DOHH2 (cell line): ENCODE results near the gene GAREM1.

Experiments
- H3F3A ChIP-seq: fragments of 200-600 bp; sonication (generic), shearing (Covaris generic); 2 replicates; pipeline ENCODE4 v1.6.0; 2016; ENCODE audit warnings: antibody characterized with exemption, mild to moderate bottlenecking; ENCODE audit not compliant: control insufficient read depth, insufficient read depth
- H3K27ac ChIP-seq: fragments of 200-600 bp; sonication (generic); 2 replicates; pipeline ENCODE4 v1.5.1; 2014; ENCODE audit warnings: low read depth, mild to moderate bottlenecking, low read length, moderate library complexity
- H3K27me3 ChIP-seq: fragments of 200-600 bp; sonication (generic); 2 replicates; pipeline ENCODE4 v1.6.1; 2014; ENCODE audit warnings: mild to moderate bottlenecking, low read length, mixed read lengths; ENCODE audit not compliant: control insufficient read depth
- H3K36me3 ChIP-seq: fragments of 200-600 bp; sonication (generic); 2 replicates; pipeline ENCODE4 v1.6.1; 2014; ENCODE audit warnings: mild to moderate bottlenecking, low read length, moderate library complexity, mixed read lengths; ENCODE audit not compliant: control insufficient read depth
- H3K4me1 ChIP-seq: fragments of 200-600 bp; sonication (generic); 2 replicates; pipeline ENCODE4 v1.6.1; 2014; ENCODE audit warnings: mild to moderate bottlenecking, low read length, mixed read lengths; ENCODE audit not compliant: control insufficient read depth
- H3K4me2 ChIP-seq: fragments of 200-600 bp; sonication (generic); 2 replicates; pipeline ENCODE4 v1.6.0; 2014; ENCODE audit warnings: mild to moderate bottlenecking, low read length, moderate library complexity
- H3K4me3 ChIP-seq: fragments of 200-600 bp; sonication (generic); 2 replicates; pipeline ENCODE4 v1.5.1; 2014; ENCODE audit warnings: mild to moderate bottlenecking, low read length, mixed read lengths
- H3K79me2 ChIP-seq: fragments of 200-600 bp; sonication (generic); 2 replicates; pipeline ENCODE4 v1.6.1; 2014; ENCODE audit warnings: mild to moderate bottlenecking, low read length, mixed read lengths; ENCODE audit not compliant: control insufficient read depth
- H3K9me2 ChIP-seq: fragments of 200-600 bp; sonication (generic); replicated peaks from 2 replicates; pipeline ENCODE4 v1.6.1; 2014; ENCODE audit warnings: mild to moderate bottlenecking, low read length, mixed read lengths; ENCODE audit not compliant: control insufficient read depth
- H3K9me3 ChIP-seq: fragments of 200-600 bp; sonication (generic); 2 replicates; pipeline ENCODE4 v1.6.1; 2014; ENCODE audit warnings: antibody characterized with exemption, low read length, mixed read lengths; ENCODE audit not compliant: control insufficient read depth, insufficient read depth
- H4K20me1 ChIP-seq: fragments of 200-600 bp; sonication (generic); 2 replicates; pipeline ENCODE4 v1.6.0; 2014; ENCODE audit warnings: low read depth, mild to moderate bottlenecking, antibody characterized with exemption, low read length, moderate library complexity; ENCODE audit not compliant: control insufficient read depth, insufficient read depth
- CTCF ChIP-seq: fragments of 200-600 bp; sonication (generic); IDR thresholded peaks from one replicate; pipeline ENCODE4 v1.5.1; 2014; ENCODE audit warnings: antibody characterized with exemption, mild to moderate bottlenecking, low read depth, low read length; ENCODE audit not compliant: poor library complexity, severe bottlenecking
- EZH2phosphoT487 ChIP-seq: fragments of 200-600 bp; sonication (generic); IDR thresholded peaks from 2 replicates; pipeline ENCODE4 v1.6.1; 2017; ENCODE audit warnings: borderline replicate concordance, mild to moderate bottlenecking, antibody characterized with exemption, low read length, moderate library complexity, mixed read lengths

GAREM1 gene

GRCh38 chr18:32333781-32334180, 136.9 kb downstream of the GAREM1 start:
- Histone ChIP-seq H3K9me2 (no peaks in the 10 kb centered on the region), H3K4me1 (no peaks in the 10 kb centered on the region), H3F3A (no peaks in the 10 kb centered on the region), H3K27ac (no peak overlapping the region), H3K4me3 (no peak overlapping the region), H3K4me2 (no peak overlapping the region), H3K36me3 (no peaks in the 10 kb centered on the region), H3K27me3 (no peaks in the 10 kb centered on the region), H4K20me1 (no peaks in the 10 kb centered on the region), H3K9me3 (no peaks in the 10 kb centered on the region), H3K79me2 (no peaks in the 10 kb centered on the region)
- no peak for TF ChIP-seq EZH2phosphoT487
- no peak for TF ChIP-seq CTCF

GRCh38 chr18:32332708-32333107, 138.0 kb downstream of the GAREM1 start:
- no peaks in the 10 kb centered on the region for H3K36me3 ChIP-seq
- no peaks in the 10 kb centered on the region for H3K9me2 ChIP-seq
- H4K20me1 ChIP-seq, result no peaks in the 10 kb centered on the region
- H3K4me3 ChIP-seq, result no peak overlapping the region
- H3K27ac ChIP-seq, result no peak overlapping the region
- no peaks in the 10 kb centered on the region for H3K9me3 ChIP-seq
- H3K4me2 ChIP-seq, result no peak overlapping the region
- no peaks in the 10 kb centered on the region for H3K27me3 ChIP-seq
- no peaks in the 10 kb centered on the region for H3F3A ChIP-seq
- no peaks in the 10 kb centered on the region for H3K79me2 ChIP-seq
- TF ChIP-seq EZH2phosphoT487 (no peak), CTCF (no peak)
- no peaks in the 10 kb centered on the region for H3K4me1 ChIP-seq

- no peak overlapping the region for H3K4me2 ChIP-seq
- H4K20me1 ChIP-seq, result no peaks in the 10 kb centered on the region
- no peak overlapping the region for H3K27ac ChIP-seq
- no peaks in the 10 kb centered on the region for H3K79me2 ChIP-seq
- TF ChIP-seq EZH2phosphoT487 (no peak), CTCF (no peak)
- no peaks in the 10 kb centered on the region for H3K9me2 ChIP-seq
- no peaks in the 10 kb centered on the region for H3K9me3 ChIP-seq
- no peaks in the 10 kb centered on the region for H3K36me3 ChIP-seq
- H3K27me3 ChIP-seq, result no peaks in the 10 kb centered on the region
- no peaks in the 10 kb centered on the region for H3F3A ChIP-seq
- H3K4me3 ChIP-seq, result no peak overlapping the region
- no peaks in the 10 kb centered on the region for H3K4me1 ChIP-seq
Observed at GRCh38 chr18:32328974-32329373, 141.7 kb downstream of the GAREM1 start.

GRCh38 chr18:32328379-32328778, 142.3 kb downstream of the GAREM1 start:
- no peaks in the 10 kb centered on the region for H3K9me3 ChIP-seq
- H4K20me1 ChIP-seq, result no peaks in the 10 kb centered on the region
- no peak overlapping the region for H3K4me3 ChIP-seq
- H3K79me2 ChIP-seq, result no peaks in the 10 kb centered on the region
- H3F3A ChIP-seq, result no peaks in the 10 kb centered on the region
- no peak overlapping the region for H3K27ac ChIP-seq
- TF ChIP-seq EZH2phosphoT487 (no peak), CTCF (no peak)
- no peak overlapping the region for H3K4me2 ChIP-seq
- H3K36me3 ChIP-seq, result no peaks in the 10 kb centered on the region
- H3K4me1 ChIP-seq, result no peaks in the 10 kb centered on the region
- no peaks in the 10 kb centered on the region for H3K9me2 ChIP-seq
- no peaks in the 10 kb centered on the region for H3K27me3 ChIP-seq
